WERI-Rb-1 (cell line): Measurements from ENCODE around the gene ZNF32.

Experiments
- DNase-seq: peaks from one replicate; pipeline ENCODE4 v3.0.0-alpha.2; 2020
- H3K27ac ChIP-seq: fragments of 250-450 bp; sonication (Bioruptor Pico); 2 replicates; pipeline ENCODE4 v1.5.1; 2020; ENCODE audit warnings: mild to moderate bottlenecking, moderate library complexity
- H3K27me3 ChIP-seq: fragments of 250-450 bp; sonication (Bioruptor Pico); 2 replicates; pipeline ENCODE4 v1.5.1; 2021; ENCODE audit warnings: mild to moderate bottlenecking, low read depth, moderate library complexity; ENCODE audit not compliant: insufficient read depth, severe bottlenecking
- H3K36me3 ChIP-seq: fragments of 250-450 bp; sonication (Bioruptor Pico); 2 replicates; pipeline ENCODE4 v1.5.1; 2020; ENCODE audit warnings: mild to moderate bottlenecking, moderate library complexity
- H3K4me3 ChIP-seq: 2 replicates; pipeline ENCODE4 v1.5.1; 2011; ENCODE audit warnings: low read depth, mild to moderate bottlenecking, control low read depth, low read length
- H3K9me3 ChIP-seq: fragments of 250-450 bp; sonication (Bioruptor Pico); 2 replicates; pipeline ENCODE4 v1.5.1; 2021; ENCODE audit warnings: mild to moderate bottlenecking, moderate library complexity; ENCODE audit not compliant: severe bottlenecking
- TF ChIP-seq, protein P1 (sequence below): IDR thresholded peaks from 2 replicates; pipeline ENCODE4 v1.5.1; 2011; ENCODE audit warnings: low read depth, mild to moderate bottlenecking, control low read depth, inconsistent platforms, low read length

The ZNF32 gene

GRCh38 chr10:43679509-43679908 lies 30.8 kb upstream of the ZNF32 start:
- no peak for DNase-seq
- peaks cover 63% of the 10 kb centered on the region for H3K27me3 ChIP-seq
- no peak overlapping the region for H3K27ac ChIP-seq
- no peak overlapping the region for H3K4me3 ChIP-seq
- TF ChIP-seq, protein P1, sequence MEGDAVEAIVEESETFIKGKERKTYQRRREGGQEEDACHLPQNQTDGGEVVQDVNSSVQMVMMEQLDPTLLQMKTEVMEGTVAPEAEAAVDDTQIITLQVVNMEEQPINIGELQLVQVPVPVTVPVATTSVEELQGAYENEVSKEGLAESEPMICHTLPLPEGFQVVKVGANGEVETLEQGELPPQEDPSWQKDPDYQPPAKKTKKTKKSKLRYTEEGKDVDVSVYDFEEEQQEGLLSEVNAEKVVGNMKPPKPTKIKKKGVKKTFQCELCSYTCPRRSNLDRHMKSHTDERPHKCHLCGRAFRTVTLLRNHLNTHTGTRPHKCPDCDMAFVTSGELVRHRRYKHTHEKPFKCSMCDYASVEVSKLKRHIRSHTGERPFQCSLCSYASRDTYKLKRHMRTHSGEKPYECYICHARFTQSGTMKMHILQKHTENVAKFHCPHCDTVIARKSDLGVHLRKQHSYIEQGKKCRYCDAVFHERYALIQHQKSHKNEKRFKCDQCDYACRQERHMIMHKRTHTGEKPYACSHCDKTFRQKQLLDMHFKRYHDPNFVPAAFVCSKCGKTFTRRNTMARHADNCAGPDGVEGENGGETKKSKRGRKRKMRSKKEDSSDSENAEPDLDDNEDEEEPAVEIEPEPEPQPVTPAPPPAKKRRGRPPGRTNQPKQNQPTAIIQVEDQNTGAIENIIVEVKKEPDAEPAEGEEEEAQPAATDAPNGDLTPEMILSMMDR, result no peak
- H3K36me3 ChIP-seq, result no peaks in the 10 kb centered on the region
- no peaks in the 10 kb centered on the region for H3K9me3 ChIP-seq

DNA sequence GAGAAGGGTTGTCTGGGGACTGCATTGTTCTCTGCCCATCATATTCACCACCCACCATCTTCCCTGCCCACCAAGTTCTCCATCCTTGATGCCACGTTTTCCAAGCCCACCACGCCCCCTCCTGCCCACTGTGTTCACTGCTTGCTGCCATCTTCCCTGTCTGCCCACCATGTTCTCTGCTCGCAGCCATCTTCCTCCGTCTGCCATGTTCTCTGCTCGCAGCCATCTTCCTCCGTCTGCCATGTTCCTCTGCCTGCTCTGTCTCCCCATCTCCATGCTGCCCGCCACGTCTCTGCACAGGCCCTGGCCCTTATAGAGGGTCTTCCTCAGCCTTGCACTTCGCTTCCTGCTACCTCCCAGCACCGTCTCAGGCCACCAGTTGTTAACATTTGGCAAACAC lies 30.0 kb upstream of the ZNF32 start:
- H3K36me3 ChIP-seq, result no peaks in the 10 kb centered on the region
- H3K4me3 ChIP-seq, result no peak overlapping the region
- peaks cover 63% of the 10 kb centered on the region for H3K27me3 ChIP-seq
- TF ChIP-seq, protein P1, result no peak
- H3K9me3 ChIP-seq, result no peaks in the 10 kb centered on the region
- no peak for DNase-seq
- no peak overlapping the region for H3K27ac ChIP-seq

DNA sequence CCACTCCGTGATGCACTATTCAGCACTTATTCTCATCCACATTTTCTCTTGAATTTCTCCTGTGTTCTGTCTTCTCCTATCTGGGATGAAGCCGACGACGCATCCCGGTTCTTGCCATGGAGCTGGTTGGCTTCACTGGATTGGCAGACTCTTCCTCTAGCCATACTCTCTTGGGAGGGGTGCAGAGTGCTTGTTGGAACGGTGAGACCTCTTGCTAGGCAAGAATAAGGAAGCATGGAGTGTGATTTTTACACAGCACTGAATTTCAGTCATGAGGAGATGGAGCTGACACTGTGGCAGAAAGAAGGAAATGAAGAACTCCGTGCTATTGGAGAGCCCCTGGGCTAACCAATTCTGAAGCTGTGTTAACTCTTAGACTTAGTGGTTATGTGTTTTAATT lies 28.2 kb upstream of the ZNF32 start:
- no peak for DNase-seq
- no peak overlapping the region for H3K27ac ChIP-seq
- H3K36me3 ChIP-seq, result no peaks in the 10 kb centered on the region
- no peak overlapping the region for H3K4me3 ChIP-seq
- H3K27me3 ChIP-seq, result peaks cover 49% of the 10 kb centered on the region
- TF ChIP-seq, protein P1, result no peak
- no peaks in the 10 kb centered on the region for H3K9me3 ChIP-seq

DNA sequence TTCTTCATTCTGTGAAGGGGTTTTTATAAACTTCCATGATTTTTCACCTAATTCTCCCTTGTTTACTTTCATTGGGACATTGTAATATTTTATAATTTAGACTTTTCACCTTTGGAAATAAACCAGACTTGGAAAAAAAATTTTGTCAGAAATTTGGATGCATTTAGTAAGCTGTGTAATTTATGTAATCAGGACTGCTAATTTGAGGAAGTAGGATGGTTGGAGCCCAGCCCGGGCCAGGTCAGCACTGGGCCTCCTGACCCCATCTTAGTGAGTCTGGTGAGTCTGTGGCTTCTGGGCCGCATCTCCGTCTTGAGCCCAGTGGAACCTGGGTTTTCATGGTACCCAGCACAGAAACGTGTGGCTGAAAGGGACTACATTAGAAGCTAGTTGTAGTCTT lies 27.6 kb upstream of the ZNF32 start:
- H3K27ac ChIP-seq, result no peak overlapping the region
- TF ChIP-seq, protein P1, result no peak
- no peak for DNase-seq
- no peaks in the 10 kb centered on the region for H3K9me3 ChIP-seq
- H3K27me3 ChIP-seq, result peaks cover 49% of the 10 kb centered on the region
- H3K36me3 ChIP-seq, result no peaks in the 10 kb centered on the region
- no peak overlapping the region for H3K4me3 ChIP-seq

GRCh38 chr10:43674553-43675210 lies 26.0 kb upstream of the ZNF32 start:
- no peak for DNase-seq
- TF ChIP-seq, protein P1, result no peak
- Histone ChIP-seq H3K27me3 (peaks cover 59% of the 10 kb centered on the region), H3K36me3 (no peaks in the 10 kb centered on the region), H3K4me3 (no peak overlapping the region), H3K27ac (no peak overlapping the region), H3K9me3 (no peaks in the 10 kb centered on the region)

DNA sequence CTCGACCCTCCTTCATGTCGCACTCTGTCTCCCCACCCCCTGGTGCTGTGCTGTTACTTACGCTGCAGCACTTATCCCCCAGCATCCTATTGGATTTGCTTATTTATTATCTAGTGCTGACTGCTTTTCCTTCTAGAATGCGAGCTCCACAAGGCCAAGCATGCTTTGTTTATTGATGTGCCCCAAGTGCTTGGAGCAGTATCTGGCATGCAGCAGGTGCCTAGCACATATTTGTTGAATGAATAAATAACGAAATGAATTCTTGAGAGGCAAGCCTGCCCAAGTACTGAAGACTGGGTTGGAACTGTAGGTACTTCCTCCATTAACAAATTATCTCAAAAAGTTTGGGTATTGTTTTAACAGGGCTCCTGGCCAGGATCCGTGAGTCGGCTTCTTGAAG lies 24.8 kb upstream of the ZNF32 start:
- H3K9me3 ChIP-seq, result no peaks in the 10 kb centered on the region
- H3K27ac ChIP-seq, result no peak overlapping the region
- peaks cover 67% of the 10 kb centered on the region for H3K27me3 ChIP-seq
- H3K4me3 ChIP-seq, result no peak overlapping the region
- no peaks in the 10 kb centered on the region for H3K36me3 ChIP-seq
- no peak for DNase-seq
- TF ChIP-seq, protein P1, result no peak
